ENCODE measurements around the gene OSBPL6. TPM values are rescaled to one million over a fixed set of nuclear protein-coding genes. Genes with fewer than 3 reads are reported as not detected.
"Not testable (repeated sequence)": the region's sequence is repeated elsewhere in the genome, so short reads cannot be mapped to it uniquely, and the experiment has no call there.

Gene OSBPL6
- total RNA-seq, 2 experiments from 2014 or later, result 0.16 to 0.24 TPM

- H3K27ac Mint-ChIP-seq, result no peak overlapping the region
- ATAC-seq (no peak), DNase-seq (no peak)
- ChIA-PET POLR2A (no interaction called here), CTCF (no interaction called here)
- H3K27me3 Mint-ChIP-seq (ENCODE audit: low read depth), result peaks cover 7% of the 10 kb centered on the region
- H3K4me3 Mint-ChIP-seq, result no peak overlapping the region
- no peaks in the 10 kb centered on the region for H3K4me1 Mint-ChIP-seq (ENCODE audit: low read depth)
- no peaks in the 10 kb centered on the region for H3K36me3 Mint-ChIP-seq (ENCODE audit: low read depth)
- H3K9me3 Mint-ChIP-seq (ENCODE audit: insufficient read depth), result no peaks in the 10 kb centered on the region
Observed at GRCh38 chr2:178177066-178177679, 17.1 kb upstream of the OSBPL6 start.

DNA sequence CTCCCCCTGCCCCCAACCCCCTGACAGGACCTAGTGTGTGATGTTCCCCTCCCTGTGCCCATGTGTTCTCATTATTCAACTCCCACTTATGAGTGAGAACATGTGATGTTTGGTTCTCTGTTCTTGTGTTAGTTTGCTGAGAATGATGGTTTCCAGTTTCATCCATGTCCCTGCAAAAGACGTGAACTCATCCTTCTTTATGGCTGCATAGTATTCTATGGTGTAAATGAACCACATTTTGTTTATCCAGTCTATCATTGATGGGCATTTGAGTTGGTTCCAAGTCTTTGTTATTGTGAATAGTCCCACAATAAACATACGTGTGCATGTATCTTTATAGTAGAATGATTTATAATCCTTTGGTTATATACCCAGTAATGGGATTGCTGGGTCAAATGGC is 13.7 kb upstream of the OSBPL6 start:
- H3K36me3 Mint-ChIP-seq (ENCODE audit: low read depth); H3K27ac Mint-ChIP-seq; H3K9me3 Mint-ChIP-seq (ENCODE audit: insufficient read depth); DNase-seq; H3K4me3 Mint-ChIP-seq; POLR2A ChIA-PET; ATAC-seq; CTCF ChIA-PET; H3K4me1 Mint-ChIP-seq (ENCODE audit: low read depth): not testable (repeated sequence)
- H3K27me3 Mint-ChIP-seq (ENCODE audit: low read depth), result peaks cover 10% of the 10 kb centered on the region

- Mint-ChIP-seq H3K4me3 (no peak overlapping the region), H3K9me3 (ENCODE audit: insufficient read depth) (no peaks in the 10 kb centered on the region), H3K4me1 (ENCODE audit: low read depth) (peaks cover 6% of the 10 kb centered on the region), H3K36me3 (ENCODE audit: low read depth) (no peaks in the 10 kb centered on the region), H3K27ac (no peak overlapping the region), H3K27me3 (ENCODE audit: low read depth) (peaks cover 38% of the 10 kb centered on the region)
- CTCF ChIA-PET, result interaction anchor here (1.3 kb wide), 1 partner anchor 56 kb away, joined by 4 read pairs; no protein-coding TSS in a partner anchor
- no peak for DNase-seq
- no peak for ATAC-seq
- POLR2A ChIA-PET, result no interaction called here
Observed at GRCh38 chr2:178187861-178188260, 6.5 kb upstream of the OSBPL6 start.

- Mint-ChIP-seq H3K4me1 (ENCODE audit: low read depth) (peaks cover 7% of the 10 kb centered on the region), H3K27me3 (ENCODE audit: low read depth) (peaks cover 44% of the 10 kb centered on the region), H3K36me3 (ENCODE audit: low read depth) (no peaks in the 10 kb centered on the region), H3K27ac (no peak overlapping the region), H3K4me3 (no peak overlapping the region), H3K9me3 (ENCODE audit: insufficient read depth) (no peaks in the 10 kb centered on the region)
- ChIA-PET POLR2A (no interaction called here), CTCF (no interaction called here)
- ATAC-seq (no peak), DNase-seq (no peak)
Observed at GRCh38 chr2:178188466-178188865, 5.8 kb upstream of the OSBPL6 start.

DNA sequence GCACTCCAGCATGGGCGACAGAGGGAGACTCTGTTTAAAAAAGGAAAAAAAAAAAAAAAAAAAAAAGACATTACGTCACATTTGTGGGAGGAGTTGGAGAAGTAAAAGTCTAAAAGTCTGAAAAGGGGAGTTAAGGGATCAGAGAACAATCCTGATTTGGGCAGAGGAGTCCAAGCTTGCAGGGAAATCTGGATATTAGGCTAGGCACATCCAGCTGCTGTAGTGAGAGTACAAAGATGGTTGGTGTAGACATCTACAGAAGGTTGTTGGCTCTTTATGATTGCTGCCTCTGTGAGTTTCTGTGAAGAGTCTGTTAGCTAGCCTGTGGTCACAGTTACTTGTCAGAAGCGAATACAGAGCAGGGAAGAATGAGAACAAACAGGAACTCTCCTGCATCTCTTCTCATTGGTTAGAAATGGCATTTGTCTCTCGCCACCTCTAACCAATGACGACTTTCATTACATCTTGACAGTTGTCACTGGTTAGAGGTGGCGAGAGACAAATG is 3.3 kb upstream of the OSBPL6 start:
- Mint-ChIP-seq H3K4me3 (peak overlapping the region; percentile 28), H3K27ac (no peak overlapping the region), H3K9me3 (ENCODE audit: insufficient read depth) (no peaks in the 10 kb centered on the region), H3K4me1 (ENCODE audit: low read depth) (peaks cover 13% of the 10 kb centered on the region), H3K27me3 (ENCODE audit: low read depth) (peaks cover 49% of the 10 kb centered on the region), H3K36me3 (ENCODE audit: low read depth) (no peaks in the 10 kb centered on the region)
- ATAC-seq (no peak), DNase-seq (no peak)
- POLR2A ChIA-PET, result no interaction called here
- CTCF ChIA-PET, result interaction anchor here (1.7 kb wide), 1 partner anchor 76 kb away, joined by 3 read pairs; no protein-coding TSS in a partner anchor

DNA sequence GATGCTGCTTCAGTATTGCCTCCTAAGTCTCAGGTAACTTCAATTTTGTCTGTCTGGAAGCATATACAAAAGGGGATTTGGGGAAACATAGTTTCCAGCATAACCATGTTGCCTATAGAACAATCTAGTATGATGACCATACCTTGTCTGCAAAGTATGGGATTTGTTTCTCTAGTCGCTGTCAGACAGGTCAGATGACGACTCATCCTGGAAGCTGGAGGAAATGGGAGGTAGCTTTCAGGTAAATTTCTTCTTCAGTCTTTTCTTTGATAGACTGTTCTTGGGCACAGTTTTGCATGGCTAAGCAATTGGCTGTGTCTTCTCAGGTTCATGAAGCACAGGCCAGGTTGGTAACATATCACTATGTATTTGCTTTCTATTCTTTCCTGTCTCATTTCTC is 2.8 kb upstream of the OSBPL6 start:
- Mint-ChIP-seq H3K4me1 (ENCODE audit: low read depth) (peaks cover 13% of the 10 kb centered on the region), H3K36me3 (ENCODE audit: low read depth) (no peaks in the 10 kb centered on the region), H3K9me3 (ENCODE audit: insufficient read depth) (no peaks in the 10 kb centered on the region), H3K4me3 (no peak overlapping the region), H3K27me3 (ENCODE audit: low read depth) (peaks cover 49% of the 10 kb centered on the region), H3K27ac (no peak overlapping the region)
- no peak for ATAC-seq
- ChIA-PET POLR2A (no interaction called here), CTCF (interaction anchor here (1.7 kb wide), 1 partner anchor 76 kb away, joined by 3 read pairs; no protein-coding TSS in a partner anchor)
- DNase-seq, result no peak

DNA sequence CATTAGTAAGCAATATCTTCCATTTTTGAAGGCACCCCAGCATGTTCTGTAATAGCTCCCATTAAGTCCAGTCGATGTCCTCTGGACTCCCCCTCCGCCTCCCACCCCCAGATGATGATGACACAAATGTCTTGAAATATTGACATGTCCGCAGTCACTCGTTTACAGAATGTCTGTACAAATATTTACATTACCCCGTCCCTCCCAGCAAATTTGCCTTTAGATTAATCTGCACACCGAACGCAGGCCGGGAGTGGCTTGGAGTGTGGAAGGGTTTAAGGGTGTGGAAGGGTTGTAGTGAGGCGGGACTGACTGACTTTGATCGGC is 853 bp upstream of the OSBPL6 start:
- Mint-ChIP-seq H3K4me1 (ENCODE audit: low read depth) (peaks cover 17% of the 10 kb centered on the region), H3K27me3 (ENCODE audit: low read depth) (peaks cover 58% of the 10 kb centered on the region), H3K27ac (no peak overlapping the region), H3K9me3 (ENCODE audit: insufficient read depth) (no peaks in the 10 kb centered on the region), H3K4me3 (peak overlapping the region; percentile 65), H3K36me3 (ENCODE audit: low read depth) (no peaks in the 10 kb centered on the region)
- CTCF ChIA-PET, result interaction anchor here (1.4 kb wide), 1 partner anchor 82 kb away, joined by 3 read pairs; the partner anchor contains the start of gene RBM45
- POLR2A ChIA-PET, result no interaction called here
- DNase-seq, result no peak
- ATAC-seq, result no peak

DNA sequence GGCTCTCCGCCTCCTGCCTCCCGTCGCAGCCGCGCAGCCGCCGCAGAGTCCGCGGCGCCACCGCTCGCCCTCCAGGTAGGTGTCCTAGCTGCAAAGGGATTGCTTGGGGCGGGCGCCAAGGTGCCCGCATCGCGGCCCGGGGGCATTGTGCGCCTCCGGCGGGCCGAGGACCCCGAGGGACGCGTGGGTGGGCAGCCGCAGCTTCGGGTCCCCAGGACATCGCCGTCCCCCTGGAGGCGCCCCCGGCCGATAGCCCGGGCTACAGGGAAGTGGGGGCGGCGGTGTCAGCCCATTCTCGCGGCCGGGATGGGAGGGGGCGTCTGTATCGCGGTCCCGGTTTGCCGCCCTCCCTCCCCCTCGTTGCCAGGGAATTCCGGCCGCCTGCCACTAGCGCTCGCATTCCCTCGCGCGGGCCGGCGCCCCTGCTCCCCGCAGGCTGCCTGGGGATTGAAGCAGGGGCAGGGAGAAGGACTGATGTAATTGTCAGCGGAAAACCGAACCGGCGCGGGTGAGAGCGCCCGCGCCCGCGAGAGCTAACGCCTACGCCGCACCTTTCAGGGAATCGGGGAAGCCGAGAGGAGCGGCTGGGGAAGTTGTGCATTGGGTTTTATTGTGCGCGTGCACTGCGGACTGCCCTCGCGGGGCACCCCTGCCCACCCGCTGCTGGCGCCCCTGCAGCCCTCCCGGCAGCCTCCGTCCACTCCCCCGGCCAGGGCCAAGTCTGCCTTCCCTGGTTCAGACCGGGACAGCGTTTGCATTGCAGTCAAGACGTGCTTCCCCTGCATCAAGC is 483 bp downstream of the OSBPL6 start:
- ChIA-PET CTCF (interaction anchor here (0.8 to 1.4 kb wide), 4 partner anchors 9 to 84 kb away, joined by 3 to 4 read pairs (median 3); partner anchors contain the start of gene RBM45), POLR2A (interaction anchor here (1.4 kb wide), 1 partner anchor 104 kb away, joined by 3 read pairs; no protein-coding TSS in a partner anchor)
- Mint-ChIP-seq H3K4me3 (peak overlapping the region; percentile 66), H3K36me3 (ENCODE audit: low read depth) (no peaks in the 10 kb centered on the region), H3K9me3 (ENCODE audit: insufficient read depth) (no peaks in the 10 kb centered on the region), H3K4me1 (ENCODE audit: low read depth) (peaks cover 17% of the 10 kb centered on the region), H3K27me3 (ENCODE audit: low read depth) (peaks cover 57% of the 10 kb centered on the region), H3K27ac (no peak overlapping the region)
- DNase-seq (peak; percentile 22), ATAC-seq (no peak)

GRCh38 chr2:178195390-178196166 is 1.3 kb downstream of the OSBPL6 start:
- Mint-ChIP-seq H3K4me3 (peak overlapping the region; percentile 66), H3K27me3 (ENCODE audit: low read depth) (peaks cover 55% of the 10 kb centered on the region), H3K4me1 (ENCODE audit: low read depth) (peaks cover 15% of the 10 kb centered on the region), H3K27ac (no peak overlapping the region), H3K9me3 (ENCODE audit: insufficient read depth) (no peaks in the 10 kb centered on the region), H3K36me3 (ENCODE audit: low read depth) (no peaks in the 10 kb centered on the region)
- CTCF ChIA-PET, result interaction anchor here (0.8 to 1.4 kb wide), 4 partner anchors 8 to 83 kb away, joined by 3 to 4 read pairs (median 3); partner anchors contain the start of gene RBM45
- no peak for DNase-seq
- ATAC-seq, result no peak
- POLR2A ChIA-PET, result interaction anchor here (1.4 kb wide), 1 partner anchor 105 kb away, joined by 3 read pairs; no protein-coding TSS in a partner anchor

DNA sequence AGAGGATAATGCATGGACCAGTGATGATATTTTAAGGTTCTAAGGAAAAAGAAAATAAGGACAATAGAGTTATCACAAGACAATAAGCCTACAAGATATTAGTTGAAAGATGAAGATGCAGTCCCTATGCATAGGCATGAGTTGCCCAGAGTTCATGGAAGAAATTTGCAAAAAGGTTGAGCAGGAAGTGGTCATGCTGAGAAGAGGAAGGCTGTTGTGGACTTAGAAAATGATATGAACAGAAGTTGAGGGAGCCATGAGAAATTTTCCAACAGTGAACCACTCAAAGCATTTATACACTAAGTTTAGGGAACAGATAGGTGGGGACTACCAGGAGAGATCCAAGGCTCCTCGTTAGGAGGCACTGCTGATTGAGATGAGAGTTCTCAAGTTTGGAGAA is 3.5 kb downstream of the OSBPL6 start:
- no peak for DNase-seq
- H3K27ac Mint-ChIP-seq, result no peak overlapping the region
- H3K9me3 Mint-ChIP-seq (ENCODE audit: insufficient read depth), result no peaks in the 10 kb centered on the region
- no peaks in the 10 kb centered on the region for H3K36me3 Mint-ChIP-seq (ENCODE audit: low read depth)
- no peak for ATAC-seq
- H3K4me3 Mint-ChIP-seq, result no peak overlapping the region
- ChIA-PET CTCF (no interaction called here), POLR2A (no interaction called here)
- H3K27me3 Mint-ChIP-seq (ENCODE audit: low read depth), result peaks cover 47% of the 10 kb centered on the region
- peaks cover 12% of the 10 kb centered on the region for H3K4me1 Mint-ChIP-seq (ENCODE audit: low read depth)

- H3K4me3 Mint-ChIP-seq; H3K9me3 Mint-ChIP-seq (ENCODE audit: insufficient read depth); H3K27ac Mint-ChIP-seq; CTCF ChIA-PET; POLR2A ChIA-PET; H3K36me3 Mint-ChIP-seq (ENCODE audit: low read depth); ATAC-seq; DNase-seq: not testable (repeated sequence)
- H3K4me1 Mint-ChIP-seq (ENCODE audit: low read depth), result peaks cover 10% of the 10 kb centered on the region
- peaks cover 45% of the 10 kb centered on the region for H3K27me3 Mint-ChIP-seq (ENCODE audit: low read depth)
Observed at GRCh38 chr2:178198441-178198840, 4.1 kb downstream of the OSBPL6 start.
